BJ (cell line): Measurements from ENCODE around the gene LPAR2. TPM values are rescaled to one million over a fixed set of nuclear protein-coding genes. Genes with fewer than 3 reads are reported as not detected.

Experiments
- CTCF ChIA-PET: fragments of 350-600 bp; formaldehyde crosslinking; extraction: SDS; loops from one replicate; lab custom pipeline; 2021; ENCODE audit warnings: antibody characterized with exemption, inconsistent platforms; lab: Yijun Ruan, JAX
- POLR2A ChIA-PET: fragments of 300-600 bp; sonication (Branson Sonifier 250); formaldehyde crosslinking; extraction: SDS; loops from one replicate; lab custom pipeline; 2021; ENCODE audit warnings: antibody characterized with exemption; lab: Charles Lee
- DNase-seq: peaks from one replicate; pipeline ENCODE4 v3.0.0-alpha.2; 2011; ENCODE audit warnings: low read depth
- H3K27me3 ChIP-seq: 2 replicates; pipeline ENCODE4 v1.6.0; 2011; ENCODE audit warnings: low read length; ENCODE audit not compliant: control insufficient read depth, insufficient read depth
- H3K36me3 ChIP-seq: 2 replicates; pipeline ENCODE4 v1.5.1; 2011; ENCODE audit warnings: low read length; ENCODE audit not compliant: control insufficient read depth, insufficient read depth
- H3K4me3 ChIP-seq: 2 replicates; pipeline ENCODE4 v1.5.1; 2011; ENCODE audit warnings: low read depth, mild to moderate bottlenecking, control low read depth, low read length
- polyA plus RNA-seq: library from polyadenylated mRNA; depleted of rRNA; stranded (reverse); fragments of >200 nt; gene quantifications from 2 replicates; pipeline ENCODE4 v1.2.3, GENCODE V29; 2011
- TF ChIP-seq, protein P1 (sequence below): IDR thresholded peaks from 2 replicates; pipeline ENCODE4 v1.5.1; 2011; ENCODE audit warnings: low read depth, mild to moderate bottlenecking, control low read depth, inconsistent platforms, low read length, moderate library complexity; ENCODE audit not compliant: insufficient read depth

Gene LPAR2
- polyA plus RNA-seq, 1 experiment: 2.1 TPM

DNA sequence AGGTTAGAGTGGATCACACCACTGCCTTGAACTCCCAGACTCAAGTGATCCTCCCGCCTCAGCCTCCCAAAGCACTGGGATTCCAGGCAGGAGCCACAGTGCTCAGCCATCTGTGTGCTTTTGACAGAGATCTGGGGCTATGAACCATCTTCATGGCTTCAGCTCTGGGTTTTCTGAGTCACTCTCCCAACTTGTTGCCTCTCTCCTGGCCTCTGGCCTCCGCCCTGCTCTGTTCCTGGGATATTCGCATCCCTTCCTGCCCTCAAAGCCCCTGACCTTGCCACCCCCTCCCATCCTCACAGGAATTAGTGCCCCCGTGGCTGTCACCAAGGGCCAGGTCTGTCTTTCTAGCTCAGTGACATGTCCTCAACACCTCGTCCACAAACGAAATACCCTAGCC lies 21.1 kb upstream of the LPAR2 start:
- Histone ChIP-seq H3K4me3 (no peak overlapping the region), H3K27me3 (no peaks in the 10 kb centered on the region), H3K36me3 (peaks cover 56% of the 10 kb centered on the region)
- DNase-seq: no peak
- CTCF ChIA-PET: interaction anchor here (2.4 kb wide), 1 partner anchor 117 kb away, joined by 17 read pairs; no protein-coding TSS in a partner anchor
- POLR2A ChIA-PET: no interaction called here
- TF ChIP-seq, protein P1, sequence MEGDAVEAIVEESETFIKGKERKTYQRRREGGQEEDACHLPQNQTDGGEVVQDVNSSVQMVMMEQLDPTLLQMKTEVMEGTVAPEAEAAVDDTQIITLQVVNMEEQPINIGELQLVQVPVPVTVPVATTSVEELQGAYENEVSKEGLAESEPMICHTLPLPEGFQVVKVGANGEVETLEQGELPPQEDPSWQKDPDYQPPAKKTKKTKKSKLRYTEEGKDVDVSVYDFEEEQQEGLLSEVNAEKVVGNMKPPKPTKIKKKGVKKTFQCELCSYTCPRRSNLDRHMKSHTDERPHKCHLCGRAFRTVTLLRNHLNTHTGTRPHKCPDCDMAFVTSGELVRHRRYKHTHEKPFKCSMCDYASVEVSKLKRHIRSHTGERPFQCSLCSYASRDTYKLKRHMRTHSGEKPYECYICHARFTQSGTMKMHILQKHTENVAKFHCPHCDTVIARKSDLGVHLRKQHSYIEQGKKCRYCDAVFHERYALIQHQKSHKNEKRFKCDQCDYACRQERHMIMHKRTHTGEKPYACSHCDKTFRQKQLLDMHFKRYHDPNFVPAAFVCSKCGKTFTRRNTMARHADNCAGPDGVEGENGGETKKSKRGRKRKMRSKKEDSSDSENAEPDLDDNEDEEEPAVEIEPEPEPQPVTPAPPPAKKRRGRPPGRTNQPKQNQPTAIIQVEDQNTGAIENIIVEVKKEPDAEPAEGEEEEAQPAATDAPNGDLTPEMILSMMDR: no peak

DNA sequence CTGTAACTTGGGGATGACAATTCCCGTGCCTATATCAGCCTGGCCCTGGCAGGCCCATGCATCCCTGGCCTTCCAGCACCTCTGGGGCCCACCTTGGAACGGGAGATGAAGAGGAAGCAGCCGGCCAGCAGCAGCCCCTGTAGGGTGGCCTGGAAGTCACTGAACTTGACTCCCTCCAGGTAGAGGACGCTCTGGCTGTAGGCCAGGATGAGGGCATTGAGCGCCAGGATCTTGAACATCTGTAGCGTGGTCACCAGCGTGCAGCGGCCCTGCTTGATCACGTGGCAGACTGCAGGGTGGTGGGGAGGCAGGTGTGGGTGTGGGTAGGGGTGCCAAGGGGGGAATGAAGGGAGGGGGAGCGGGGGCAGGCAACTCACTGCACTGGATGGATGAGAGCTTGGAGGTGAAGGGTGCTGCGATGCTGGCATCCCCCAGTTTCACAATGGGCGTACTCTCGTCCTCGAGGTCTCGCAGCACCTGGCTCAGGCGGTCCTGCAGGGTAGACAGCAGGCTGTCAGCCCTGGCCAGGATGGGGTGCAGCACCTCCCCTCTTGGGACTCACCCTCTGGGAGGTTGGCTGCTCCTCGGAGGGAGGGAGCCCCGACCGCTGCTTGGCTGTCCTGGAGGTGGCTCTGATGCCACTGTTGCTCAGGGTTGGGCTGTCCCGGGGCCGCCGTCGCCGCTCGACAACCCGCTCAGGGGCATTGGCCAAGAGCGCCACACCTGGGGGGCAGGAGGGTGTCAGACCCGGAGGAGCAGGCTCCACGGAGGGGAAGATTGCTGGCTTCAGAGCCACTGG lies 19.2 kb upstream of the LPAR2 start:
- no peak overlapping the region for H3K4me3 ChIP-seq
- no peaks in the 10 kb centered on the region for H3K27me3 ChIP-seq
- H3K36me3 ChIP-seq: peaks cover 43% of the 10 kb centered on the region
- TF ChIP-seq, protein P1: no peak
- no peak for DNase-seq
- ChIA-PET POLR2A (no interaction called here), CTCF (interaction anchor here (1.4 kb wide), 1 partner anchor 115 kb away, joined by 5 read pairs; no protein-coding TSS in a partner anchor)

DNA sequence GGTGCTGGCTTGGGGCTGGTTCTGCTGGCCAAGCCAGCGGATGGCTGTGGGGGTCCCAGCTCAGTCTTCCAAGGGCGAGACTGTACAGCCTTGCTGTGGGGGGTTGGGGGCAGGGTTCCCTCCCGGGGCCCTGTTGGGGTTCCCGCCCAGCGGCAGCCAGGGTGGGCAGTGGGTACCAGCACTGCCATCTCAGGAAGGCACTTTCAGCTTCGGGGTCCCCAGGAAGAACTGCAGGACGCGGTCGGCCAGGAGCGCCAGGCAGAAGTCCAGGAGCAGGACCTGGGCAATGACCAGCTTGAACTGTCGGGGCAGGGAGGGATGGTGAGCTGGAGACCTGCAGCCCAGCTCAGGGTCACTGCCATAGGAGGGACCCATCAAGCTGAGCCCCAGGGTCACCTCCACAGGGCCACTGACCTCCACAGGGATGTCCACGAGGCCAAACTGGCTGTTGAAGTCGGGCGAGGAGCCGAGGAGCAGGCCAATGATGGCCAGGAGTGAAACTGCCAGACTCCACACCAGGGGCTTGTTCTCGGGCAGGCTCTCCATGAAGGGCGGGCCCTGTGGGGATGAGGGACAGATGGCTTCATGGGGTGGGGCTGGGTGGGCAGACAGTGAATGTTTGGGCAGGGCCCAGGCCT lies 17.3 kb upstream of the LPAR2 start:
- no peaks in the 10 kb centered on the region for H3K27me3 ChIP-seq
- CTCF ChIA-PET: interaction anchor here (0.6 to 3.2 kb wide), 5 partner anchors 9 to 137 kb away, joined by 3 to 83 read pairs (median 6); partner anchors contain the start of gene YJEFN3
- H3K4me3 ChIP-seq: no peak overlapping the region
- no peak for DNase-seq
- POLR2A ChIA-PET: no interaction called here
- TF ChIP-seq, protein P1: no peak
- peaks cover 26% of the 10 kb centered on the region for H3K36me3 ChIP-seq

DNA sequence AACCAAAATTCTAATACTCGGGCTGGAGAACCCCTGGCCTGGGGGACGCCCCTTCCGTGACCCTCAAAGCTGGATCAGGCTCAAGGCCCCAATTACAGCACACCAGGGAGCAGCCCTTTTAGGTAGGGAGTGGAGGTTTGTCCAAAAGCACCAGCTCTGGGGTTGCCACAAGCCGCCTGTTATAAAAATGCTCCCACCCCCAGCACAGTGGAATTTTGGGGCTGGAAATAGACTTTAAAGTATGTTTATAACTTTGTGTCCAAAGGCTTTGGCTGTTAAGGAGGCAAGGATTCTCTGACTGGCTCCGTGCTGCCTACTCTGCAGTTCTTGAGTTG lies 16.0 kb upstream of the LPAR2 start:
- no peak for DNase-seq
- Histone ChIP-seq H3K4me3 (no peak overlapping the region), H3K27me3 (no peaks in the 10 kb centered on the region), H3K36me3 (peaks cover 22% of the 10 kb centered on the region)
- TF ChIP-seq, protein P1: no peak
- ChIA-PET CTCF (interaction anchor here (0.6 to 3.2 kb wide), 23 partner anchors 8 to 315 kb away, joined by 3 to 83 read pairs (median 4); partner anchors contain the start of genes CILP2, NDUFA13 and YJEFN3), POLR2A (no interaction called here)
